Right atrium auricular region (tissue), 2 donors: Measurements from ENCODE around the gene PXMP2. TPM values are rescaled to one million over a fixed set of nuclear protein-coding genes. Genes with fewer than 3 reads are reported as not detected.

Source experiments
- DNase-seq: peaks from one replicate; pipeline ENCODE4 v3.0.0-alpha.2; 2019; ENCODE audit warnings: low spot score
- H3K27ac ChIP-seq, 2 donors: fragments of 200-600 bp; sonication (generic); 1 replicate in 1 of 2; 2 replicates in 1 of 2; pipeline ENCODE4 v1.5.1; 2016 to 2019
- H3K27me3 ChIP-seq, 2 donors: fragments of 200-600 bp; sonication (generic); one replicate each; pipeline versions ENCODE4 v1.5.1 to v1.6.0; 2017 to 2019
- H3K36me3 ChIP-seq: fragments of 200-600 bp; sonication (generic); one replicate; pipeline ENCODE4 v1.5.1; 2016
- H3K4me1 ChIP-seq, 2 donors: fragments of 200-600 bp; sonication (generic); one replicate each; pipeline versions ENCODE4 v1.5.1 to v1.6.0; 2017 to 2019
- H3K4me3 ChIP-seq, 2 donors: fragments of 200-600 bp; sonication (generic); 1 replicate in 1 of 2; 2 replicates in 1 of 2; pipeline ENCODE4 v1.5.1; 2017 to 2019; ENCODE audit warnings: mild to moderate bottlenecking in 1 of 2, moderate library complexity in 1 of 2
- H3K9me3 ChIP-seq, 2 donors: fragments of 200-600 bp; sonication (generic); one replicate each; pipeline ENCODE4 v1.5.1; 2019
- total RNA-seq, 2 donors: library from RNA; depleted of rRNA; stranded (reverse); fragments of >200 nt; gene quantifications; one replicate each; pipeline ENCODE4 v1.1.0, GENCODE V29; 2016
- TF ChIP-seq, protein P1 (sequence below), 2 donors: fragments of 200-600 bp; sonication (generic); IDR thresholded peaks; one replicate each; pipeline ENCODE4 v1.5.1; 2019; ENCODE audit warnings: antibody characterized with exemption in 2 of 2

The PXMP2 gene
- total RNA-seq, 2 donors from 2014 or later, result 43.0 to 65.7 TPM

DNA sequence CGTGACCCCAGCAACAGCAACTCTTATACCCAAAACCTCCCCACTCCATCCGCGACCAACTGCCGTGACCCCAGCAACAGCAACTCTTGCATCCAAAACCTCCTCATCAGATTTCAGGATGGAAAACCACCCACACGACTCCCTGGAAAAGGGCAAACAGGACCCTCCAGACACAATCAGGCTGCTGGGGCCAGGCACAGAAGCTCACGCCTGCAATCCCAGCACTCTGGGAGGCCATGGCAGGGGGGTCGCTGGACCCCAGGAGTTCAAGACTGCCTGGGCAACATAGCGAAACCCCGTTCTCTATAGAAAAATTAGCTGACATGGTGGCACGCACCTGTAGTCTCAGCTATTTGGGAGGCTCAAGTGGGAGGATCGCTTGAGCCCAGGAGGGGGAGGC is 43.0 kb downstream of the PXMP2 start:
- Histone ChIP-seq H3K4me1 (no peaks in the 10 kb centered on the region), H3K36me3 (peaks cover 88% of the 10 kb centered on the region), H3K9me3 (no peaks in the 10 kb centered on the region), H3K27me3 (no peaks in the 10 kb centered on the region), H3K27ac (no peak overlapping the region), H3K4me3 (no peak overlapping the region)
- TF ChIP-seq, protein P1, sequence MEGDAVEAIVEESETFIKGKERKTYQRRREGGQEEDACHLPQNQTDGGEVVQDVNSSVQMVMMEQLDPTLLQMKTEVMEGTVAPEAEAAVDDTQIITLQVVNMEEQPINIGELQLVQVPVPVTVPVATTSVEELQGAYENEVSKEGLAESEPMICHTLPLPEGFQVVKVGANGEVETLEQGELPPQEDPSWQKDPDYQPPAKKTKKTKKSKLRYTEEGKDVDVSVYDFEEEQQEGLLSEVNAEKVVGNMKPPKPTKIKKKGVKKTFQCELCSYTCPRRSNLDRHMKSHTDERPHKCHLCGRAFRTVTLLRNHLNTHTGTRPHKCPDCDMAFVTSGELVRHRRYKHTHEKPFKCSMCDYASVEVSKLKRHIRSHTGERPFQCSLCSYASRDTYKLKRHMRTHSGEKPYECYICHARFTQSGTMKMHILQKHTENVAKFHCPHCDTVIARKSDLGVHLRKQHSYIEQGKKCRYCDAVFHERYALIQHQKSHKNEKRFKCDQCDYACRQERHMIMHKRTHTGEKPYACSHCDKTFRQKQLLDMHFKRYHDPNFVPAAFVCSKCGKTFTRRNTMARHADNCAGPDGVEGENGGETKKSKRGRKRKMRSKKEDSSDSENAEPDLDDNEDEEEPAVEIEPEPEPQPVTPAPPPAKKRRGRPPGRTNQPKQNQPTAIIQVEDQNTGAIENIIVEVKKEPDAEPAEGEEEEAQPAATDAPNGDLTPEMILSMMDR (IDR thresholded peaks at IDR 0.05), result no peak
- DNase-seq, result no peak

DNA sequence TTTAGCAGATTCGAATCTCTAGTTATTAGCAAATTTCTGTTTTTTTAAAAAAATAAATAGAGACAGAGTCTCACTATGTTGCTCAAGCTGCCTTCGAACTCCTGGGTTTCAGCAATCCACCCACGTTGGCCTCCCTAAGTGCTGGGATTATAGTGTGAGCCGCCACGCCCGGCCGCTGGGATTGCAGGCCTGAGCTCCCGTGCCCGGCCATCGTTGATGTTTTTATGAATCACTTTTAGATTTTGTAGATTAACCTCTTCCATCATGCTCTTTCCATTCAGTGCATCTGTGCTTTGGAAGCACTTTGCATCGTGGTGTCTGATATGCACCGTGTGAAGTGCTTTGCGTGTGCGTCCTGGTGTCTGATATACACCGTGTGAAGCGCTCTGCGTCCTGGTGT is 44.2 kb downstream of the PXMP2 start:
- H3K9me3 ChIP-seq, result no peaks in the 10 kb centered on the region
- no peak for DNase-seq
- H3K4me1 ChIP-seq, result no peaks in the 10 kb centered on the region
- H3K27me3 ChIP-seq, result no peaks in the 10 kb centered on the region
- TF ChIP-seq, protein P1 (IDR thresholded peaks at IDR 0.05), result no peak
- peaks cover 88% of the 10 kb centered on the region for H3K36me3 ChIP-seq
- H3K4me3 ChIP-seq, result no peak overlapping the region
- H3K27ac ChIP-seq, result no peak overlapping the region

DNA sequence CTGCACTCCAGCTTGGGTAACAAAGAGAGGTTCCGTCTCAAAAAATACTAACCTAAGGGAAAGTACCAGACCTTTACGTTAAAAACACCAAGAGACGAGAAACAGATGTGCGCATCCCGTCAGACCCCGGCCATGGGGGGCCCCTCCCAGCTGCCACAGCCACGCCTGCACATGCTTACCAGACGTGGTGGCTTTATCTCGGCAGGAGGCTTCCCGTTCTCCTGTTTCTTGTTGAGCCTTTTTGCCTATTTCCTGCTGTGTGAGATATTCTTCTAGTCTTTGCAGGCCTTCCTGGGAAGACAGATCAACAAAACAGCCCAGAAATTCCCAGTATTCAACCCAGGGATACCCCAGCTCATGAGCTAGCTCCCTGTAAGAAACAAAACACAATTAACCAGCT is 46.8 kb downstream of the PXMP2 start:
- no peaks in the 10 kb centered on the region for H3K9me3 ChIP-seq
- H3K36me3 ChIP-seq, result peaks cover 86% of the 10 kb centered on the region
- no peak overlapping the region for H3K27ac ChIP-seq
- no peaks in the 10 kb centered on the region for H3K27me3 ChIP-seq
- TF ChIP-seq, protein P1 (IDR thresholded peaks at IDR 0.05), result no peak
- H3K4me3 ChIP-seq, result no peak overlapping the region
- no peak for DNase-seq
- H3K4me1 ChIP-seq, result peaks cover 0 to 2% of the 10 kb centered on the region in 2 donors

DNA sequence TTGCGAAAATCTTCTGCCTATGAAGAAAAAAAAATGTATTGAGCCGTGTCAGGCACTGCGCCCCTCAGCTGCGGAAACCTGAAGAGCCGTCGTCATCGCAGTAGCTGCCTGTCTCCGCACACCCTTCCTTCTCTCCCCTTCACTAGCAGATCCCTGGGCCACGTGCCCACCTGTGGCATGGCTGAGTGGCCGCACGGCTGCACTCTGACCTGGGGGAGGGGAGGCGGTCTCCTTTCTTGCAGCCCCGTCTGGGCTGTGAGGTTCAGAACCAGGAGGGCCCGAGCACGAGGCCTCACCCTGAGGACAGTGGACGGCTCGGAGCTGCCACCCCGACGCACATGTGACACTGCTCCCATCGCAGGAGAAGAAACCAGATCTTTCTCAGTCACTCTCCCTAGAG is 48.1 kb downstream of the PXMP2 start:
- Histone ChIP-seq H3K27me3 (no peaks in the 10 kb centered on the region), H3K4me3 (no peak overlapping the region), H3K4me1 (peaks cover 0 to 14% of the 10 kb centered on the region in 2 donors), H3K9me3 (no peaks in the 10 kb centered on the region), H3K27ac (no peak overlapping the region), H3K36me3 (peaks cover 93% of the 10 kb centered on the region)
- TF ChIP-seq, protein P1 (IDR thresholded peaks at IDR 0.05), result no peak
- DNase-seq, result no peak

DNA sequence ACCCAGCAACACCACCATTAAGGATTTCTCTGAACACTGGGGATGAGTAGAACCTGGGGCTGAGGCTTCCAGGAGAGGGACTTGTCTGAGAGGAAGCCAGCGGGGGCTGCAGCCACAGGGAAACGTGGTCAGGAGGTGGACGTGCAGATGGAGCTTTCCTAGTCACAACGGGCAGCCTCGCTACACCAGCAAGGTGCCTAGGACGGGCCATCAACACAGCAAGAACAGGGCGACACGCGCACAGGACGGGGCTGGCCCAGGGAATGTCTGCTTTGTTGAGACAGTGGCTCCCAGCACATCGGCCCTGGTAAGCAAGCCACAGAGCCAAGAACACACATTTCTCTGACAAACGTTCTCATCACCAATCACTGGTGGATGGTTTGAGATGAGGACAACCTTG is 49.0 kb downstream of the PXMP2 start:
- TF ChIP-seq, protein P1 (IDR thresholded peaks at IDR 0.05), result no peak
- no peak for DNase-seq
- Histone ChIP-seq H3K4me3 (no peak overlapping the region), H3K4me1 (peaks cover 0 to 21% of the 10 kb centered on the region in 2 donors), H3K36me3 (peaks cover 96% of the 10 kb centered on the region), H3K27me3 (no peaks in the 10 kb centered on the region), H3K27ac (no peak overlapping the region), H3K9me3 (no peaks in the 10 kb centered on the region)

DNA sequence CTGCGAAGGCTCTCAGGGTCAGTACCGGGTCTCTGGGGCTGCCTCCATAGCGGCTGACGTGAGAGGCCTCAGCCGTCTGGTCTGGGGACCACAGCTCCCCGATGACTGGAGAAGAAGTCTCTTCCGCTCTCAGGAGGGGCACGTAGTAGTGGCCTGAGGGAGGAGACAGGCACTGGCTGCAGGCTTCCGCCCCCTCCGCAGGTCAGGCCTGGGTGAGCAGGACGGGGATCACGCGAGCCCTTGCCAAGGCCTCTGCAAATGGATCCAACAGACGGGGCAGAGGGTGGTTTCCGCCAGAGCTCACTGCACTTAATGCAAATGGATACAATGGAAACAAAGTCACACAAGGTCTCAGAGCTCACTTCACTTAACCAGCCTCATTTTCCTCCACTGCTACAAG is 49.5 kb downstream of the PXMP2 start:
- DNase-seq, result no peak
- Histone ChIP-seq H3K9me3 (no peaks in the 10 kb centered on the region), H3K27ac (no peak overlapping the region), H3K4me1 (peaks cover 0 to 21% of the 10 kb centered on the region in 2 donors), H3K4me3 (no peak overlapping the region), H3K36me3 (peaks cover 94% of the 10 kb centered on the region), H3K27me3 (no peaks in the 10 kb centered on the region)
- TF ChIP-seq, protein P1 (IDR thresholded peaks at IDR 0.05), result no peak
